HepG2 (cell line): Measurements from ENCODE around the gene SCN8A. TPM values are rescaled to one million over a fixed set of nuclear protein-coding genes. Genes with fewer than 3 reads are reported as not detected.

ENCODE experiments used
- CTCF ChIP-seq: sonication (generic); formaldehyde crosslinking; IDR thresholded peaks from 2 replicates; pipeline ENCODE4 v1.5.0; 2020; ENCODE audit warnings: mild to moderate bottlenecking, missing genetic modification reagents, moderate library complexity
- HNRNPK ChIP-seq: fragments of 200-400 bp; formaldehyde crosslinking; IDR thresholded peaks from 2 replicates; pipeline ENCODE4 v1.6.1; 2018; ENCODE audit warnings: low read length, low read depth, moderate library complexity, mild to moderate bottlenecking; ENCODE audit not compliant: poor library complexity, severe bottlenecking
- KDM3A ChIP-seq: IDR thresholded peaks from 2 replicates; pipeline ENCODE4 v1.6.1; 2018; ENCODE audit warnings: low read depth, missing compliant biosample characterization
- KLF6 ChIP-seq: IDR thresholded peaks from 2 replicates; pipeline ENCODE4 v1.8.0; 2016; ENCODE audit warnings: missing biosample characterization, missing genetic modification reagents
- LCORL ChIP-seq, 2 experiments: fragments of 450-650 bp in 1 of 2; sonication (generic) in 1 of 2; formaldehyde crosslinking in 1 of 2; IDR thresholded peaks; 2 replicates each; pipeline versions ENCODE4 v1.5.0 to v1.6.1; 2017 to 2020; ENCODE audit warnings: antibody characterized with exemption in 1 of 2, missing genetic modification reagents in 1 of 2
- MAX ChIP-seq: IDR thresholded peaks from 2 replicates; pipeline ENCODE4 v1.6.1; 2012; ENCODE audit warnings: inconsistent platforms
- MNT ChIP-seq: fragments of 450-650 bp; IDR thresholded peaks from 2 replicates; pipeline ENCODE4 v1.6.1; 2016
- SYNCRIP ChIP-seq: fragments of 200-400 bp; formaldehyde crosslinking; IDR thresholded peaks from 2 replicates; pipeline ENCODE4 v1.6.1; 2018; ENCODE audit warnings: mild to moderate bottlenecking, low read depth, low read length; ENCODE audit not compliant: insufficient read depth
- ZBTB1 ChIP-seq: sonication (generic); formaldehyde crosslinking; IDR thresholded peaks from 2 replicates; pipeline ENCODE4 v1.4.0; 2020; ENCODE audit warnings: missing genetic modification reagents, borderline replicate concordance
- ZNF407 ChIP-seq: sonication (generic); formaldehyde crosslinking; IDR thresholded peaks from one replicate; pipeline ENCODE4 v1.5.1; 2020; ENCODE audit warnings: mild to moderate bottlenecking, missing genetic modification reagents; ENCODE audit errors: not compliant biosample characterization
- polyA plus RNA-seq, 8 experiments: library from polyadenylated mRNA; depleted of rRNA in 3 of 8; stranded (reverse) in 7 of 8; unstranded in 1 of 8; fragments of >200 nt; fragmentation: Illumina TruSeq in 4 of 8; extraction: Trizol in 4 of 8; gene quantifications; 2 replicates each; pipeline versions ENCODE4 v1.2.1 to v1.2.3, GENCODE V29; 2011 to 2016; ENCODE audit warnings: low read depth in 4 of 8, missing spikeins in 1 of 8, mixed read lengths in 1 of 8; ENCODE audit not compliant: insufficient read depth in 1 of 8
- total RNA-seq, 5 experiments: library from RNA; depleted of rRNA; stranded (reverse); fragments of >200 nt; fragmentation: Illumina TruSeq; extraction: Trizol; gene quantifications; 2 replicates each; pipeline ENCODE4 v1.2.3, GENCODE V29; 2016; ENCODE audit warnings: low read depth in 1 of 5

Gene SCN8A
- total and polyA plus RNA-seq, 2 of the 13 experiments (the other 11 are each of a cell fraction or from before 2014, with no cell fraction given): 0.57 to 1.4 TPM

GRCh38 chr12:51848841-51849735, 258.1 kb downstream of the SCN8A start (continued):
- no peak for TF ChIP-seq ZNF407 (CRISPR knock-in tag)
- TF ChIP-seq LCORL (IDR thresholded peaks at IDR 0.05): no peak
- 0 out of 2 replicates have a peak, but pooled peaks have one; percentile 21 for TF ChIP-seq LCORL (CRISPR knock-in tag; IDR thresholded peaks at IDR 0.05)
- no peak for TF ChIP-seq KLF6 (CRISPR knock-in tag)
- TF ChIP-seq HNRNPK: peak; percentile 76
- TF ChIP-seq KDM3A (CRISPR knock-in tag): no peak
- TF ChIP-seq MAX: peak; percentile 20; the same call in 1 of the 2 replicates
- peak; percentile 42 for TF ChIP-seq CTCF
- TF ChIP-seq MNT: no peak
- TF ChIP-seq SYNCRIP: no peak
- TF ChIP-seq ZBTB1 (CRISPR knock-in tag): no peak
